GM23248 (cell line): ENCODE measurements around the gene TRIM44. TPM values are rescaled to one million over a fixed set of nuclear protein-coding genes. Genes with fewer than 3 reads are reported as not detected.
"Not testable (repeated sequence)": the region's sequence is repeated elsewhere in the genome, so short reads cannot be mapped to it uniquely, and the experiment has no call there.

Experiments used
- DNase-seq: peaks from one replicate; pipeline ENCODE4 v3.0.0-alpha.2; 2015
- H2AFZ ChIP-seq: fragments of 200-600 bp; sonication (generic); 2 replicates; pipeline ENCODE4 v1.6.1; 2016; ENCODE audit warnings: antibody characterized with exemption
- H3F3A ChIP-seq: fragments of 200-600 bp; sonication (generic); 2 replicates; pipeline ENCODE4 v1.6.1; 2016; ENCODE audit warnings: mild to moderate bottlenecking, antibody characterized with exemption, mixed run types; ENCODE audit not compliant: insufficient read depth
- H3K27ac ChIP-seq: fragments of 200-600 bp; sonication (generic); 2 replicates; pipeline ENCODE4 v1.5.1; 2016; ENCODE audit warnings: mild to moderate bottlenecking
- H3K27me3 ChIP-seq: fragments of 200-600 bp; sonication (generic); replicated peaks from 2 replicates; pipeline ENCODE4 v1.6.1; 2016; ENCODE audit warnings: mild to moderate bottlenecking; ENCODE audit not compliant: insufficient read depth
- H3K36me3 ChIP-seq: fragments of 200-600 bp; sonication (generic); 2 replicates; pipeline ENCODE4 v1.6.1; 2016; ENCODE audit warnings: low read depth, mild to moderate bottlenecking
- H3K4me1 ChIP-seq: fragments of 200-600 bp; sonication (generic); 2 replicates; pipeline ENCODE4 v1.6.1; 2016; ENCODE audit warnings: mild to moderate bottlenecking; ENCODE audit not compliant: insufficient read depth
- H3K4me2 ChIP-seq: fragments of 200-600 bp; sonication (generic); one replicate; pipeline ENCODE4 v1.6.1; 2016; ENCODE audit warnings: mild to moderate bottlenecking; ENCODE audit not compliant: unreplicated experiment
- H3K4me3 ChIP-seq: fragments of 200-600 bp; sonication (generic); 2 replicates; pipeline ENCODE4 v1.5.1; 2016; ENCODE audit warnings: mild to moderate bottlenecking
- H3K79me2 ChIP-seq: fragments of 200-600 bp; sonication (generic); 2 replicates; pipeline ENCODE4 v1.6.1; 2016; ENCODE audit warnings: mild to moderate bottlenecking; ENCODE audit not compliant: insufficient read depth
- H3K9ac ChIP-seq: fragments of 200-600 bp; sonication (generic); 2 replicates; pipeline ENCODE4 v1.6.1; 2016; ENCODE audit warnings: mild to moderate bottlenecking
- H3K9me2 ChIP-seq: fragments of 200-600 bp; sonication (generic); 2 replicates; pipeline ENCODE4 v1.6.1; 2016; ENCODE audit warnings: mixed run types, mild to moderate bottlenecking, moderate library complexity; ENCODE audit not compliant: insufficient read depth
- H3K9me3 ChIP-seq: fragments of 200-600 bp; sonication (generic); one replicate; pipeline ENCODE4 v1.6.1; 2017; ENCODE audit warnings: low read depth
- H4K20me1 ChIP-seq: fragments of 200-600 bp; sonication (generic); 2 replicates; pipeline ENCODE4 v1.6.0; 2016; ENCODE audit not compliant: insufficient read depth
- EZH2 ChIP-seq: fragments of 200-600 bp; sonication (generic); IDR thresholded peaks from 2 replicates; pipeline ENCODE4 v1.6.1; 2018; ENCODE audit warnings: antibody characterized with exemption, mild to moderate bottlenecking; ENCODE audit not compliant: insufficient read depth, poor library complexity, severe bottlenecking
- EZH2phosphoT487 ChIP-seq: fragments of 200-600 bp; sonication (generic); IDR thresholded peaks from 2 replicates; pipeline ENCODE4 v1.6.1; 2018; ENCODE audit warnings: antibody characterized with exemption, moderate library complexity, mild to moderate bottlenecking, low read depth; ENCODE audit not compliant: insufficient read depth
- WGBS, 2 experiments: methylation state at CpG; one replicate each; pipeline ENCODE4 v1.1.6; 2015 to 2017; ENCODE audit warnings: low lambda C conversion rate in 2 of 2, low coverage in 1 of 2; ENCODE audit errors: missing lambda C conversion rate in 2 of 2; 5-methylcytosine and 5-hydroxymethylcytosine counted together
- in situ Hi-C: fragments of 300-500 bp; cut with MboI; formaldehyde crosslinking; loops from 2 replicates; pipeline ENCODE4 v1.15.0; 2020
- polyA plus RNA-seq: library from polyadenylated mRNA; unstranded; fragments of >200 nt; fragmentation: Nextera tagmentation; extraction: Ambion mirVana; gene quantifications from 2 replicates; pipeline ENCODE4 v1.2.1, GENCODE V29; 2016
- total RNA-seq: library from RNA; depleted of rRNA; stranded (reverse); fragments of >200 nt; shearing (Covaris generic); gene quantifications from 2 replicates; pipeline ENCODE4 v1.2.3, GENCODE V29; 2014

Gene TRIM44
- total and polyA plus RNA-seq, 2 experiments from 2014 or later = 32.2 to 37.1 TPM

GRCh38 chr11:35711173-35711910 is 48.8 kb downstream of the TRIM44 start:
- no peak overlapping the region for H3K27ac ChIP-seq
- no peak overlapping the region for H2AFZ ChIP-seq
- H3K9me3 ChIP-seq = no peaks in the 10 kb centered on the region
- H3K4me1 ChIP-seq = no peaks in the 10 kb centered on the region
- in situ Hi-C loops = no loop called here
- no peak overlapping the region for H3K4me2 ChIP-seq
- H3K4me3 ChIP-seq = no peak overlapping the region
- H3F3A ChIP-seq = 0 out of 2 replicates have a peak, but pooled peaks cover 5% of the 10 kb centered on the region
- H3K9ac ChIP-seq = no peak overlapping the region
- H3K36me3 ChIP-seq = no peaks in the 10 kb centered on the region
- no peak for TF ChIP-seq EZH2phosphoT487
- TF ChIP-seq EZH2 = no peak
- H4K20me1 ChIP-seq = peaks cover 12% of the 10 kb centered on the region; the same call in 1 of the 2 replicates
- peaks cover 65% of the 10 kb centered on the region for H3K79me2 ChIP-seq
- H3K27me3 ChIP-seq = no peaks in the 10 kb centered on the region
- H3K9me2 ChIP-seq = no peaks in the 10 kb centered on the region
- WGBS, 2 experiments = 93 to 100% methylated on average over 3 of the region's 3 CpGs
- peak; percentile 14 for DNase-seq

- Histone ChIP-seq H3K9me2 (no peaks in the 10 kb centered on the region), H3F3A (0 out of 2 replicates have a peak, but pooled peaks cover 5% of the 10 kb centered on the region), H3K27ac (no peak overlapping the region), H3K9ac (no peak overlapping the region), H3K9me3 (no peaks in the 10 kb centered on the region), H3K4me1 (no peaks in the 10 kb centered on the region), H3K4me2 (no peak overlapping the region), H3K4me3 (no peak overlapping the region), H3K36me3 (no peaks in the 10 kb centered on the region), H4K20me1 (peaks cover 17% of the 10 kb centered on the region; the same call in 1 of the 2 replicates), H3K79me2 (peaks cover 71% of the 10 kb centered on the region), H3K27me3 (no peaks in the 10 kb centered on the region), H2AFZ (no peak overlapping the region)
- TF ChIP-seq EZH2 = no peak
- TF ChIP-seq EZH2phosphoT487 = no peak
- in situ Hi-C loops = no loop called here
- no peak for DNase-seq
Measured at GRCh38 chr11:35711924-35712323, 49.3 kb downstream of the TRIM44 start.

GRCh38 chr11:35712533-35712932 is 50.0 kb downstream of the TRIM44 start:
- in situ Hi-C loops = no loop called here
- no peaks in the 10 kb centered on the region for H3K9me2 ChIP-seq
- no peak overlapping the region for H3K9ac ChIP-seq
- TF ChIP-seq EZH2phosphoT487 = no peak
- no peak for TF ChIP-seq EZH2
- no peak overlapping the region for H3K4me2 ChIP-seq
- DNase-seq = no peak
- no peak overlapping the region for H3K4me3 ChIP-seq
- WGBS, 2 experiments = 84 to 86% methylated on average over 3 of the region's 3 CpGs
- H4K20me1 ChIP-seq = peaks cover 18% of the 10 kb centered on the region; the same call in 1 of the 2 replicates
- no peaks in the 10 kb centered on the region for H3K36me3 ChIP-seq
- peaks cover 77% of the 10 kb centered on the region for H3K79me2 ChIP-seq
- H3F3A ChIP-seq = 0 out of 2 replicates have a peak, but pooled peaks cover 5% of the 10 kb centered on the region
- H2AFZ ChIP-seq = no peak overlapping the region
- no peaks in the 10 kb centered on the region for H3K9me3 ChIP-seq
- no peak overlapping the region for H3K27ac ChIP-seq
- no peaks in the 10 kb centered on the region for H3K27me3 ChIP-seq
- H3K4me1 ChIP-seq = no peaks in the 10 kb centered on the region

GRCh38 chr11:35714882-35715627 is 52.5 kb downstream of the TRIM44 start:
- peaks cover 27% of the 10 kb centered on the region; the same call in 1 of the 2 replicates for H4K20me1 ChIP-seq
- H3K27ac ChIP-seq = no peak overlapping the region
- no peaks in the 10 kb centered on the region for H3K4me1 ChIP-seq
- H3K9me2 ChIP-seq = no peaks in the 10 kb centered on the region
- H3K9ac ChIP-seq = no peak overlapping the region
- no peak overlapping the region for H3K4me2 ChIP-seq
- H3K4me3 ChIP-seq = no peak overlapping the region
- no peaks in the 10 kb centered on the region for H3K36me3 ChIP-seq
- no peak for TF ChIP-seq EZH2phosphoT487
- no peak for TF ChIP-seq EZH2
- 0 out of 2 replicates have a peak, but pooled peaks cover 5% of the 10 kb centered on the region for H3F3A ChIP-seq
- no peaks in the 10 kb centered on the region for H3K27me3 ChIP-seq
- peaks cover 96% of the 10 kb centered on the region for H3K79me2 ChIP-seq
- 46 to 48% methylated on average over 3 of the region's 3 CpGs for WGBS, 2 experiments
- no peak overlapping the region for H2AFZ ChIP-seq
- no peaks in the 10 kb centered on the region for H3K9me3 ChIP-seq
- DNase-seq = peak; percentile 78
- in situ Hi-C loops = no loop called here

- H3K27ac ChIP-seq, H3K4me1 ChIP-seq, H3K9ac ChIP-seq, H3F3A ChIP-seq, H2AFZ ChIP-seq, H3K9me3 ChIP-seq, H3K36me3 ChIP-seq, H3K4me2 ChIP-seq, in situ Hi-C loops, H3K9me2 ChIP-seq, H3K27me3 ChIP-seq, H3K4me3 ChIP-seq, DNase-seq: not testable (repeated sequence)
- 76 to 77% methylated on average over 2 of the region's 2 CpGs for WGBS, 2 experiments
- peaks cover 98% of the 10 kb centered on the region for H3K79me2 ChIP-seq
- peaks cover 28% of the 10 kb centered on the region; the same call in 1 of the 2 replicates for H4K20me1 ChIP-seq
Measured at GRCh38 chr11:35715677-35716076, 53.1 kb downstream of the TRIM44 start.
